GM12878 (cell line): Measurements from ENCODE around the gene TOX2. TPM values are rescaled to one million over a fixed set of nuclear protein-coding genes. Genes with fewer than 3 reads are reported as not detected.
A peak's percentile ranks its signal among the peaks of the same experiment; 100 is the strongest.

Experiments used
- BRCA1 ChIP-seq: IDR thresholded peaks from 2 replicates; pipeline ENCODE4 v1.6.1; 2011; ENCODE audit warnings: low read depth, low read length, improper control_type of control experiment
- GABPA ChIP-seq: IDR thresholded peaks from 2 replicates; pipeline ENCODE4 v1.6.1; 2014; ENCODE audit warnings: antibody characterized with exemption, low read depth, mild to moderate bottlenecking, inconsistent platforms
- IKZF1 ChIP-seq: fragments of 450-650 bp; conservative IDR thresholded peaks from 2 replicates; pipeline ENCODE4 v1.6.1; 2017; ENCODE audit warnings: antibody characterized with exemption, mild to moderate bottlenecking
- IKZF2 ChIP-seq, 2 experiments: fragments of 450-650 bp; IDR thresholded peaks; 2 replicates each; pipeline ENCODE4 v1.6.1; 2017; ENCODE audit warnings: mild to moderate bottlenecking in 2 of 2, moderate library complexity in 2 of 2
- MTA2 ChIP-seq: fragments of 450-650 bp; IDR thresholded peaks from 2 replicates; pipeline ENCODE4 v1.6.1; 2016; ENCODE audit warnings: low read depth, mild to moderate bottlenecking, moderate library complexity
- NR2C1 ChIP-seq: fragments of 450-650 bp; IDR thresholded peaks from 2 replicates; pipeline ENCODE4 v1.6.1; 2017; ENCODE audit warnings: antibody characterized with exemption, mild to moderate bottlenecking, moderate library complexity
- PAX8 ChIP-seq: fragments of 450-650 bp; IDR thresholded peaks from 2 replicates; pipeline ENCODE4 v1.6.1; 2017; ENCODE audit warnings: mild to moderate bottlenecking, moderate library complexity
- RAD21 ChIP-seq: IDR thresholded peaks from 2 replicates; pipeline ENCODE4 v1.6.1; 2011; ENCODE audit warnings: mild to moderate bottlenecking, low read depth, low read length, moderate library complexity; ENCODE audit not compliant: insufficient read depth
- RAD51 ChIP-seq: fragments of 450-650 bp; IDR thresholded peaks from 2 replicates; pipeline ENCODE4 v1.6.1; 2016; ENCODE audit warnings: moderate library complexity, mild to moderate bottlenecking, inconsistent platforms
- SUPT20H ChIP-seq: IDR thresholded peaks from 2 replicates; pipeline ENCODE4 v1.6.1; 2011; ENCODE audit warnings: low read depth, mild to moderate bottlenecking, low read length, moderate library complexity, borderline replicate concordance; ENCODE audit not compliant: control insufficient read depth
- ZSCAN29 ChIP-seq: fragments of 450-650 bp; IDR thresholded peaks from 2 replicates; pipeline ENCODE4 v1.6.1; 2017; ENCODE audit warnings: mild to moderate bottlenecking, moderate library complexity
- polyA plus RNA-seq, 11 experiments: library from polyadenylated mRNA; depleted of rRNA in 4 of 11; unstranded in 6 of 11; stranded (reverse) in 5 of 11; fragments of >200 nt; fragmentation: Nextera tagmentation in 4 of 11; fragmentation: Illumina TruSeq in 1 of 11; extraction: Ambion mirVana in 4 of 11; extraction: Trizol in 1 of 11; gene quantifications; 1 replicate in 1 of 11; 2 replicates in 10 of 11; pipeline versions ENCODE4 v1.2.1 to v1.2.3, GENCODE V29; 2011 to 2016; ENCODE audit warnings: inconsistent platforms in 2 of 11, missing spikeins in 2 of 11, low read depth in 1 of 11
- total RNA-seq, 4 experiments: library from RNA; depleted of rRNA in 3 of 4; stranded (reverse); fragments of >200 nt in 3 of 4; fragmentation: Illumina TruSeq in 1 of 4; extraction: Trizol in 1 of 4; gene quantifications; 2 replicates each; pipeline versions ENCODE4 v1.2.1 to v1.2.3, GENCODE V29; 2013 to 2021
- TF ChIP-seq, protein P1 (sequence below): fragments of 450-650 bp; IDR thresholded peaks from 2 replicates; pipeline ENCODE4 v1.6.1; 2016; ENCODE audit warnings: mild to moderate bottlenecking
- TF ChIP-seq, protein P2 (sequence below): fragments of 450-650 bp; IDR thresholded peaks from 2 replicates; pipeline ENCODE4 v1.6.1; 2017; ENCODE audit warnings: mild to moderate bottlenecking, moderate library complexity

TOX2 gene
- total and polyA plus RNA-seq, 10 of the 15 experiments (the other 5 are each of a cell fraction or from before 2014, with no cell fraction given): 2.6 to 40.5 (median 7.9) TPM

DNA sequence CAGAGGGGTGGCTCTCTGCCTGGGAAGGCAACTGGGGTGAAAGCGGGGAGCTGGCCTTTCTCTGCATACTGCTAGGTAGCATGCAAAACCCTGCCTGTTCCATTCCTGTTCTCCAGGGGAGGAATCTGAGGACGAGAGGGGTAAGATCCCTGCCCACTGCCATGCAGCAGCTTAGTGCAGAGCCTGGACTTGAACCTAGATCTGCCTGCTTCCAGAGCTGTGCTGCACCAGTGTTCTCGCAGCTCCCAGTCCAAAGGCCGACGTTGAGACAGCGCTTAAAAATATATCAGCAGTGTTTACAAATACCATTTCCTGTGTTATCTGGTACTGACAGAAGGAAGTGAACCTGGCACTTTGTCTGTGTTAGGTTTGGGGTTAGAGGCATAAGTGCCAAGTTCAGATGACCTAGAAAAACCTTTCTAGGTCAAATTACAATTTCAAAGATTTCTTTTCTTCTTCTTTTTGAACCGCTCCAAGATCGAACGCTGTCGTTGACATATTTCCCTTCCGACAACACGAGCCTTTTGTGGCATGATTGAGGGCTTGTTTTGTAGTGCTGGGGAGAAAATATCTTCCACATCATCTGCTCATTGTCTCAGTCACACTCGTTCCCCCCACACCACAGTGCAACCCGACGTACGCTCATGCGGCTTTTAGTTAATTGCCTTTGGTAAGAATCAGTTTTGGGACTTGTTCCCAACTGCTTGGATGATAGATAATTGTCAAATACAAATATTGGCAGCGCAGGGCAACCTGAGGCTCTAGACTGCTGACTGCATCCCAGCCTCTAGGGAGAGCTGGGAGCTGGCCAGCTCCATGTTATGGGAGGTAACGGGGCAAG, 44.6 kb downstream of the TOX2 start (continued):
- no peak for TF ChIP-seq RAD21
- peak; percentile 68 for TF ChIP-seq NR2C1
- no peak for TF ChIP-seq RAD51
- TF ChIP-seq IKZF2 (IDR thresholded peaks at IDR 0.05): 0 out of 4 replicates have a peak, but pooled peaks of 1 of the 2 experiments have one; percentile 16
- TF ChIP-seq, protein P1, sequence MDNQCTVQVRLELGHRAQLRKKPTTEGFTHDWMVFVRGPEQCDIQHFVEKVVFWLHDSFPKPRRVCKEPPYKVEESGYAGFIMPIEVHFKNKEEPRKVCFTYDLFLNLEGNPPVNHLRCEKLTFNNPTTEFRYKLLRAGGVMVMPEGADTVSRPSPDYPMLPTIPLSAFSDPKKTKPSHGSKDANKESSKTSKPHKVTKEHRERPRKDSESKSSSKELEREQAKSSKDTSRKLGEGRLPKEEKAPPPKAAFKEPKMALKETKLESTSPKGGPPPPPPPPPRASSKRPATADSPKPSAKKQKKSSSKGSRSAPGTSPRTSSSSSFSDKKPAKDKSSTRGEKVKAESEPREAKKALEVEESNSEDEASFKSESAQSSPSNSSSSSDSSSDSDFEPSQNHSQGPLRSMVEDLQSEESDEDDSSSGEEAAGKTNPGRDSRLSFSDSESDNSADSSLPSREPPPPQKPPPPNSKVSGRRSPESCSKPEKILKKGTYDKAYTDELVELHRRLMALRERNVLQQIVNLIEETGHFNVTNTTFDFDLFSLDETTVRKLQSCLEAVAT: peak; percentile 80
- 0 out of 2 replicates have a peak, but pooled peaks have one; percentile 14 for TF ChIP-seq IKZF1
- TF ChIP-seq ZSCAN29: no peak
- TF ChIP-seq, protein P2, sequence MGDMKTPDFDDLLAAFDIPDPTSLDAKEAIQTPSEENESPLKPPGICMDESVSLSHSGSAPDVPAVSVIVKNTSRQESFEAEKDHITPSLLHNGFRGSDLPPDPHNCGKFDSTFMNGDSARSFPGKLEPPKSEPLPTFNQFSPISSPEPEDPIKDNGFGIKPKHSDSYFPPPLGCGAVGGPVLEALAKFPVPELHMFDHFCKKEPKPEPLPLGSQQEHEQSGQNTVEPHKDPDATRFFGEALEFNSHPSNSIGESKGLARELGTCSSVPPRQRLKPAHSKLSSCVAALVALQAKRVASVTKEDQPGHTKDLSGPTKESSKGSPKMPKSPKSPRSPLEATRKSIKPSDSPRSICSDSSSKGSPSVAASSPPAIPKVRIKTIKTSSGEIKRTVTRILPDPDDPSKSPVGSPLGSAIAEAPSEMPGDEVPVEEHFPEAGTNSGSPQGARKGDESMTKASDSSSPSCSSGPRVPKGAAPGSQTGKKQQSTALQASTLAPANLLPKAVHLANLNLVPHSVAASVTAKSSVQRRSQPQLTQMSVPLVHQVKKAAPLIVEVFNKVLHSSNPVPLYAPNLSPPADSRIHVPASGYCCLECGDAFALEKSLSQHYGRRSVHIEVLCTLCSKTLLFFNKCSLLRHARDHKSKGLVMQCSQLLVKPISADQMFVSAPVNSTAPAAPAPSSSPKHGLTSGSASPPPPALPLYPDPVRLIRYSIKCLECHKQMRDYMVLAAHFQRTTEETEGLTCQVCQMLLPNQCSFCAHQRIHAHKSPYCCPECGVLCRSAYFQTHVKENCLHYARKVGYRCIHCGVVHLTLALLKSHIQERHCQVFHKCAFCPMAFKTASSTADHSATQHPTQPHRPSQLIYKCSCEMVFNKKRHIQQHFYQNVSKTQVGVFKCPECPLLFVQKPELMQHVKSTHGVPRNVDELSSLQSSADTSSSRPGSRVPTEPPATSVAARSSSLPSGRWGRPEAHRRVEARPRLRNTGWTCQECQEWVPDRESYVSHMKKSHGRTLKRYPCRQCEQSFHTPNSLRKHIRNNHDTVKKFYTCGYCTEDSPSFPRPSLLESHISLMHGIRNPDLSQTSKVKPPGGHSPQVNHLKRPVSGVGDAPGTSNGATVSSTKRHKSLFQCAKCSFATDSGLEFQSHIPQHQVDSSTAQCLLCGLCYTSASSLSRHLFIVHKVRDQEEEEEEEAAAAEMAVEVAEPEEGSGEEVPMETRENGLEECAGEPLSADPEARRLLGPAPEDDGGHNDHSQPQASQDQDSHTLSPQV: no peak
- no peak for TF ChIP-seq BRCA1
- TF ChIP-seq MTA2: peak; percentile 24; the same call in 1 of the 2 replicates
- no peak for TF ChIP-seq PAX8
- no peak for TF ChIP-seq SUPT20H
- TF ChIP-seq GABPA: no peak
